Measurements from ENCODE around the gene KLF9. TPM values are rescaled to one million over a fixed set of nuclear protein-coding genes. Genes with fewer than 3 reads are reported as not detected.
A peak's percentile ranks its signal among the peaks of the same experiment; 100 is the strongest.

The KLF9 gene
- total and polyA plus RNA-seq, 7 donors, result 20.4 to 184 (median 120) TPM

- WGBS, 2 donors, result 63 to 83% methylated on average over 1 of the region's 1 CpG
- no peak overlapping the region for H3K4me3 ChIP-seq
- peak overlapping the region; percentile 14 to 51 (median 34) for H3K27ac ChIP-seq
- peaks cover 0 to 10% (median 4%) of the 10 kb centered on the region in 4 donors for H3K4me1 ChIP-seq
- intact Hi-C loops (cut with DNase I), result loop anchor here (2.0 to 5.0 kb wide), 3 partner anchors 60 to 250 kb away; partner anchors contain the start of gene KLF9
- no peak for TF ChIP-seq POLR2A (IDR thresholded peaks at IDR 0.05)
- TF ChIP-seq EP300 (IDR thresholded peaks at IDR 0.05), result no peak
- TF ChIP-seq CTCF (IDR thresholded peaks at IDR 0.05), result no peak
- no peak for TF ChIP-seq POLR2AphosphoS5 (IDR thresholded peaks at IDR 0.05)
- no peaks in the 10 kb centered on the region for H3K9me3 ChIP-seq
- peaks cover 0 to 34% (median 4%) of the 10 kb centered on the region in 4 donors for H3K36me3 ChIP-seq
- no peaks in the 10 kb centered on the region for H3K27me3 ChIP-seq
- DNase-seq, result no peak
These were observed 62.1 kb downstream of the KLF9 start for GRCh38 chr9:70352356-70352755.

DNA sequence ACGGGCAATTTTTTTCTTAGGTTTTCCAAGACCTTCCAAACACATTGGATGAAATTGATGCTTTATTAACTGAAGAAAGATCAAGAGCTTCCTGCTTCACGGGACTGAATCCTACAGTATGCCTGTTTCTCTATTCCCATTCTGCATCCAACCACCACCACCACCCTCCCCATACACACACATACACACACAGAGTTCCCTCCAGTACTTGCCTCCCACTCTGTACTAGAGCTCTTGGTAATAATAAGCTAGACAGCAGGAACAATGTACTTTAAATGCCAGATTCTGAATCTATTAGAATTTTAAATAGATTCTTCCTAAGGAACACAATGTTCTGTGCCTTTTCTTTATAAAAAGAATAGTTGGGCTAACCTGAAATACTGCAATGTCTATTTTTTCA is 67.4 kb downstream of the KLF9 start:
- intact Hi-C loops (cut with DNase I), result no loop called here
- 92 to 93% methylated on average over 2 of the region's 2 CpGs for WGBS, 2 donors
- Histone ChIP-seq H3K27me3 (no peaks in the 10 kb centered on the region), H3K4me3 (no peak overlapping the region), H3K9me3 (no peaks in the 10 kb centered on the region), H3K36me3 (peaks cover 0 to 46% (median 4%) of the 10 kb centered on the region in 4 donors), H3K27ac (no peak overlapping the region), H3K4me1 (no peaks in the 10 kb centered on the region)
- TF ChIP-seq POLR2AphosphoS5 (IDR thresholded peaks at IDR 0.05) (no peak), POLR2A (IDR thresholded peaks at IDR 0.05) (no peak), EP300 (IDR thresholded peaks at IDR 0.05) (no peak), CTCF (IDR thresholded peaks at IDR 0.05) (no peak)
- no peak for DNase-seq

- Histone ChIP-seq H3K4me1 (peaks cover 0 to 8% (median 0%) of the 10 kb centered on the region in 4 donors), H3K4me3 (no peak overlapping the region), H3K27me3 (no peaks in the 10 kb centered on the region), H3K9me3 (no peaks in the 10 kb centered on the region), H3K27ac (no peak overlapping the region), H3K36me3 (peaks cover 0 to 14% (median 0%) of the 10 kb centered on the region in 4 donors)
- DNase-seq, result no peak
- 0 to 1% methylated on average over 1 of the region's 1 CpG for WGBS, 2 donors
- TF ChIP-seq POLR2AphosphoS5 (IDR thresholded peaks at IDR 0.05) (no peak), CTCF (IDR thresholded peaks at IDR 0.05) (peak in 3 of 4 experiments; percentile 30 to 50 (median 48))
- intact Hi-C loops (cut with DNase I), result no loop called here
These were observed 73.9 kb downstream of the KLF9 start for GRCh38 chr9:70340572-70340971.

Other genes starting within 250 kb of the KLF9 start
- 10 to 100 TPM; 20.1 to 31.6 (median 23.4) TPM for gene SMC5, start 155.7 kb downstream of the KLF9 start, total RNA-seq
- 10 to 100 TPM; 11.4 to 14.3 (median 11.8) TPM for gene SMC5, start 155.7 kb downstream of the KLF9 start, polyA plus RNA-seq